Stimulated activated CD4-positive, alpha-beta T cell treated with anti-CD3 and anti-CD28 coated beads, TNF-alpha, amount 100 ng/mL, for 1 hour (primary cell): ENCODE data around the gene PRKG2.

ENCODE experiments used
- DNase-seq, 3 donors: peaks; one replicate each; pipeline ENCODE4 v3.0.0-alpha.2; 2020; ENCODE audit warnings: low read depth in 3 of 3, low spot score in 1 of 3

Gene PRKG2

GRCh38 chr4:81040012-81040659, 174.9 kb downstream of the PRKG2 start:
- DNase-seq: no peak

GRCh38 chr4:81039351-81039972, 175.6 kb downstream of the PRKG2 start:
- no peak for DNase-seq

- no peak for DNase-seq
Measured at GRCh38 chr4:81038636-81039350, 176.2 kb downstream of the PRKG2 start.
